Stimulated activated CD8-positive, alpha-beta memory T cell treated with anti-CD3 and anti-CD28 coated beads, Interleukin-4, amount 100 ng/mL, for 48 hours (primary cell): Measurements from ENCODE around the gene COPG1.
"Not testable (repeated sequence)": the region's sequence is repeated elsewhere in the genome, so short reads cannot be mapped to it uniquely, and the experiment has no call there.

Experiments
- DNase-seq: peaks from one replicate; pipeline ENCODE4 v3.0.0-alpha.2; 2020

The COPG1 gene

DNA sequence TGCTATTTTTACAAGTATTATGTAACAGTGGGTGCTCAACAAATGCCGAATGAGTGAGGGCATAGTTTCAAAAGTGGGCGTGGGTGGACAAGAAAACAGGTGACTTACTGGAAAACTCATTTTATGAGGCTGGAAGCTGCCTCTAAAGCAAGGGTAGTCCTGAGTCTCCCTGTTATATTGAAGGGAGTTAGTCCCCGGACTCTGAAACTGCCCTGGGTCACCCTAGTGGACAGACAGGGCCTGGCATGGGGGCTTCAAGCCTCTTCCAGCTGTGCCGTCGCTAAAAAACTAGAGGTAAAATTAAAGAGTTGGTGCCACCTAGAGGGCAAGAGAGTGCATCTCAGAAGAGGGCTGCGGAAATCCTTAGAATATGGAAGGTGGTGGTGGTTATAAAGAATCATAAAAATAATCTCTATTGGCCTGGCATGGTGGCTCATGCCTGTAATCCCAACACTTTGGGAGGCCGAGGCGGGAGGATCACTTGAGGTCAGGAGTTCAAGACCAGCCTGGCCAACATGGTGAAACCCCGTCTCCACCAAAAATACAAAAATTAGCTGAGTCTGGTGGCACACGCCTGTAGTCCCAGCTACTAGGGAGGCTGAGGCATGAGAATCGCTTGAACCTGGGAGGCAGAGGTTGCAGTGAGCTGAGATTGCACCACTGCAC, 3.6 kb upstream of the COPG1 start:
- DNase-seq, result peak; percentile 71

GRCh38 chr3:129246636-129247035, 2.8 kb upstream of the COPG1 start:
- no peak for DNase-seq

- no peak for DNase-seq
Observed at GRCh38 chr3:129248286-129248979, 973 bp upstream of the COPG1 start.

DNA sequence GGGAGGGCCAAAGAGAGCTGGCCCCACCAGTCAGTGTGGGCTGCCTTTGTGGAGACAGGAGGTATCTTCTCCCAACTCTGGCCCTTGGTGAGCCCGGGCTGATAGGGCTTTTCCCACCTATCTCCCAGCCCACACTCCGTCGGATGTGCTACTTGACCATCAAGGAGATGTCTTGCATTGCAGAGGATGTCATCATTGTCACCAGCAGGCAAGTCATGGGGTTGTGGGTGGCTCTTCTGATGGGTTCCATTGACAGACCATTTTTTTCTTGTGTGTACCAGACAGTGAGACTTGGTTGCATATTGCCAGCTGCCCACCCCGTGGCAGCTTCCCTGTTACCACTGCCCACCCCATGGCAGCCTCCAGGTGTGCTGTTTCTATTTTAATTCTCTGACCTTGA, 3.3 kb downstream of the COPG1 start:
- DNase-seq, result no peak

GRCh38 chr3:129254536-129255230, 5.3 kb downstream of the COPG1 start:
- no peak for DNase-seq

DNA sequence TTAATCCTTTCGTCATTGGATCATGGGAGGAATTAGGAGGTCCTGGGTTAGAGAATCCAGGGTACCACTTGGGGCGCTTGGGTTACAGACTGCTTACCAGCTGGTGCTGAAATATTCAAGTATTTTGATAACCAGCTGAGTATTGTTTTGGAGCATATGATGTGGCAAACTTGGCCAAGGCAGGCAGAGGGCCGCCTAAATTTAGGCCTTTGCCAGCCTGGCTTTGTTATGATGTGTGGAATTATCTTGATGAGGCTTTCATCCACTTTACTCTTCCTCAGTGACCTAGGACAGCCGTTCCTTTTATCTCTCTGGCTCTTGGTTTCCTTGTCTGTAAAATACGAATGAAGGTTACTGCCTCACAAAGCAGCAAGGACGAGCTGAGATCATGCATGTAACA, 6.9 kb downstream of the COPG1 start:
- DNase-seq, result no peak

GRCh38 chr3:129257609-129258008, 8.2 kb downstream of the COPG1 start:
- DNase-seq, result no peak

DNA sequence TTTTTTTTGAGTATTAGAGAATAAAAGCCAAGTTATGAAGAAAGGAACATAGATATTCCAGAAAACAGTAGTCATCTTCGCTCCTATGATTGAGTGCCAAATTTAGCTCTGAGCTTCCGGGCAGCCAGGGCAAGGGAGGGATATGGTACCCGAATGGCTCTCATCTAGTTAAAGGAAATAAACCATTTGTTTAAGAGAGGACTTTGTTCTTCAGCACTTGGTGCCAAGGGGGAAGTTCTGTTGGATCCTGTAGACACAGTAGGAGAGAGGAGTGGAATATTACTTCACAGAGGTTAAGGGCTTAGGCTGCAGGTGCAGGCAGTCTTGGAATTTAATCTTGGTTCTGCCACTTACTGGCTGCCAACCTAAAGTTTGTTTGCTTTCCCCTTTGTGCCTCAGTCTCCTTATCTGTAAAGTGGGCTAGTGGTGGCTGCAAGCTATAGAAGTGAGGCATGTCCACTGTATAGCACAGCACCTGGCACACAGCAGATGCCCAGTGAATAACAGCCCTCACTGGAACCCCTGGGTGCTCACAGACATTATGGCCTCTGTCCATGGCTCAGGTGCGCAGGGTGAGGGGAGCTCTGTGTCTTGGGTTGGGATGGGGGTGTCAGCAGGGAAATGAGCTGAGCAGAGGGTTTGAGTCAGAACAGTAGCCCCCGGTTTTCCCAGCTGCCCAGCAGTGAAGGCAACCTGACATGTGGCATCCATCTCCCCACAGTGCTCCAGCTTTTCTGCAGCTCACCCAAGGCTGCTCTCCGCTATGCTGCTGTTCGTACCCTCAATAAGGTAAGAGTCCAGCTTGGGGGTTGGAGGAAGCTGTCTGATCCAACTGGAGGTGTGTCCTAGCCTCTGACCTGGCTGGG, 10.4 kb downstream of the COPG1 start:
- DNase-seq, result no peak

GRCh38 chr3:129260606-129261005, 11.2 kb downstream of the COPG1 start:
- no peak for DNase-seq

- DNase-seq, result no peak
Observed at GRCh38 chr3:129261894-129262293, 12.5 kb downstream of the COPG1 start.

- no peak for DNase-seq
Observed at GRCh38 chr3:129263161-129263910, 13.9 kb downstream of the COPG1 start.

DNA sequence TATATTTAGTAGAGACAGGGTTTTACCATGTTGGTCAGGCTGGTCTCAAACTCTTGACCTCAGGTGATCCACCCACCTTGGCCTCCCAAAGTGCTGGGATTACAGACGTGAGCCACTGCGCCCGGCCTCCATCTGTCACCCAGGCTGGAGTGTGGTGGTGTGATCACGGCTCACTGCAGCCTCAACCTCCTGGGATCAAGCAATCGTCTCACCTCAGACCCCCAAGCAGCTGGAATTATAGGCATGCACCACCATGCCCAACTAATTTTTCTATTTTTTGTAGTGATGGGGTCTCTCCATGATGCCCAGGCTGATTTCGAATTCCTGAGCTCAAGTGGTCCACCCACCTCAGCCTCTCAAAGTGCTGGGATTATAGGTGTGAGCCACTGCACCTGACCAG, 15.6 kb downstream of the COPG1 start:
- not testable (repeated sequence) for DNase-seq

DNA sequence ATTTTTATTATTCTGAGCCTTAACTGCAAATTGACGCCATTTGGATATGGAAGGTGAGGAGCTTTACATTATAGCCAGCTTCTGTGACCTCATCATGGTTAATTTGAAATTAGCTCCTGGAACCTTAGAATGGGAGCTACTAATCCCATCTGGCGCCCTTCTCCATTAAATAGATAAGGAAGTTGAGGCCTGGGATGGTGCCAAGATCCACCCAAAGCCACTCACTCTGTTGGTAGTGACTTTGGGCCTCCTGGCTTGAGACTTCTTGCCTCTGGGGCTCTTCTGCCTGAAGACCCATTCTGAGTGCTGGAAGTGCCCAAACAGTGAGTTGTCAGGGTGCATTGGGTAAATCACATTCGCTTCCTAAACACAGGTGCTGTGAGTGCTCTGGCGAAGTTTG, 17.2 kb downstream of the COPG1 start:
- DNase-seq, result no peak

GRCh38 chr3:129268396-129268795, 19.0 kb downstream of the COPG1 start:
- no peak for DNase-seq

- no peak for DNase-seq
Observed at GRCh38 chr3:129271674-129272073, 22.3 kb downstream of the COPG1 start.

DNA sequence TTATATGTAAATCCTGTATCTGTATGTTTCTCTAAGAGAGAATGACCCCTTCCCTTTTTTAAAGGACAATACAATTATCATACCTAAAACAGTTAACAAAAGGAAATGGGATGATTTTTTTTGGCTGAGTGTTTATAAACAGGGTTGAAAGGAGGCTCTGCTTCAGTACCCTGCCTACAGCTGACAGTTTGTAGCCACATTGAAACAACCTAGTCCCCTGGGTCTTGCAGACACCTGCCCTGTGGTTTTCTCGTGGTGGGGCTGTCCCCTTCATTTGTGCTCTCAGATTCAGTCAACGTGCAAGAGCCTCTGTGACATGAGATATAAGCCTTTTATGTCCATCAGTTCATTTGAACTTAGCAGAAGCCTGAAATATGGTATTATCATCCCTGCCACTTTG, 27.0 kb downstream of the COPG1 start:
- DNase-seq, result no peak

DNA sequence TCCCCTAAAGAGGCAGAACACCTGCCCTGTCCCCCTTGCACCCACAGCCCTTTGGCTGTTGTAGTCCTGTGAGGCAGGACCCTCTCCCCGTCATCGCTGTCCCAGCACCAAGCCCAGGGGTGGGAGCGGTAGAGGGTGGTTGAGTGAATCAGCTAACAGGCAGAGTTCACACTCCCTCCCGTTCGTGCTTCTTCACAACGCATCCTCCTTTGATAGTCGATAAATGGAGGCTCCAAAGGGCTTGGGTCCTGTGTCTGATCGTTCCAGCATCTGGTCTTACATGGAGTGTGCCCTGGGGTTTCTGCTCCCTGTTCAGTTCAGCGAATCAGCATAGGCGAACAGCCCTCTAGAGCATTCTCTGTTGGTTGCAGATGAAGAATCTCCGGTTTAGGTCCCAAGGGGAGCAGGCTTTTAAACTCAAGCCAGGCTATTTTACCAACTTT, 28.4 kb downstream of the COPG1 start:
- no peak for DNase-seq

GRCh38 chr3:129278439-129278965, 29.1 kb downstream of the COPG1 start, which contains the start of gene HMCES:
Gene HMCES (plus strand): TSS chr3:129278870. CDS start chr3:129279733, 863 bp downstream.
- peak; percentile 96 for DNase-seq

- peak; percentile 76 for DNase-seq
Observed at GRCh38 chr3:129278966-129279906, 29.8 kb downstream of the COPG1 start.

DNA sequence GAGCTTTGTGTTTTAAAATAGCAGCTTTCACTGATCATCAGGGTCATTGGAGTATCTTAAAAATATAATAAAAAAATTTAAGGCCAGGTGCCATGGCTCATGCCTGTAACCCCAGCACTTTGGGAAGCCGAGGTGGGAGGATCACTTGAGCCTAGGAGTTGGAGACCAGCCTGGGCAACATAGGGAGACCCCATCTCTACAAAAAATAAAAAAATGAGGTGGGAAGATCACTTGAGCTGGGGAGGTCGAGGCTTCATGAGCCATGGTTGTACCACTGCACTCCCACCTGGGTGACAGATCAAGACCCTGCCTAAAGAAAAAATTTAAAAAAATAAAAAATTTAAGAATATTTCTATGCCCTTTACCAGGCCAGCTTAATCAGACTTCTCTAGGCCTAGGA, 30.8 kb downstream of the COPG1 start:
- DNase-seq, result no peak

- DNase-seq, result no peak
Observed at GRCh38 chr3:129281726-129282125, 32.3 kb downstream of the COPG1 start.
